Caco-2 (cell line): ENCODE results near the gene SRP19. TPM values are rescaled to one million over a fixed set of nuclear protein-coding genes. Genes with fewer than 3 reads are reported as not detected.

Source experiments
- BruUV-seq: library from RNA; stranded (reverse); fragments of 400-500 nt; replicated peaks from 2 replicates; lab custom pipeline; 2021; lab: Mats Ljungman, UMichigan
- CTCF ChIA-PET: fragments of 300-600 bp; sonication (Branson Sonifier 250); formaldehyde crosslinking; loops from one replicate; lab custom pipeline; 2022; ENCODE audit warnings: antibody characterized with exemption; lab: Charles Lee
- POLR2A ChIA-PET: fragments of 300-600 bp; sonication (Branson Sonifier 250); formaldehyde crosslinking; loops from one replicate; lab custom pipeline; 2022; ENCODE audit warnings: antibody characterized with exemption; lab: Charles Lee
- DNase-seq, 2 experiments: peaks; one replicate each; pipeline versions ENCODE4 v3.0.0 to v3.0.0-alpha.2; 2020 to 2022
- H3K27me3 ChIP-seq: replicated peaks from 2 replicates; pipeline ENCODE4 v1.6.0; 2011; ENCODE audit warnings: low read length; ENCODE audit not compliant: control insufficient read depth, insufficient read depth
- H3K36me3 ChIP-seq: 2 replicates; pipeline ENCODE4 v1.5.1; 2011; ENCODE audit warnings: low read length; ENCODE audit not compliant: control insufficient read depth, insufficient read depth
- H3K4me1 ChIP-seq: fragments of 250-450 bp; sonication (Bioruptor Pico); 2 replicates; pipeline ENCODE4 v1.5.1; 2020; ENCODE audit warnings: mild to moderate bottlenecking
- H3K4me3 ChIP-seq: 2 replicates; pipeline ENCODE4 v1.5.1; 2011; ENCODE audit warnings: low read depth, mild to moderate bottlenecking, control low read depth, low read length
- H3K9me3 ChIP-seq: fragments of 250-450 bp; sonication (Bioruptor Pico); 2 replicates; pipeline ENCODE4 v1.5.1; 2020; ENCODE audit warnings: mild to moderate bottlenecking, moderate library complexity
- H3K27ac Mint-ChIP-seq: one replicate; pipeline ENCODE4 v1.8.0; 2022; ENCODE audit warnings: mixed read lengths; ENCODE audit not compliant: unreplicated experiment
- H3K27me3 Mint-ChIP-seq: one replicate; pipeline ENCODE4 v1.8.0; 2022; ENCODE audit warnings: mixed read lengths; ENCODE audit not compliant: insufficient read depth, unreplicated experiment
- H3K36me3 Mint-ChIP-seq: one replicate; pipeline ENCODE4 v1.8.0; 2022; ENCODE audit warnings: mild to moderate bottlenecking, mixed read lengths; ENCODE audit not compliant: insufficient read depth, unreplicated experiment
- H3K4me1 Mint-ChIP-seq: one replicate; pipeline ENCODE4 v1.8.0; 2022; ENCODE audit warnings: low read depth, mixed read lengths; ENCODE audit not compliant: unreplicated experiment
- H3K4me3 Mint-ChIP-seq: one replicate; pipeline ENCODE4 v1.8.0; 2022; ENCODE audit warnings: mild to moderate bottlenecking, moderate library complexity, mixed read lengths; ENCODE audit not compliant: unreplicated experiment
- H3K9me3 Mint-ChIP-seq: one replicate; pipeline ENCODE4 v1.8.0; 2022; ENCODE audit warnings: mixed read lengths; ENCODE audit not compliant: unreplicated experiment
- intact Hi-C: fragments of 100-400 bp; cut with micrococcal nuclease; formaldehyde crosslinking; loops from one replicate; pipeline ENCODE4 v1.10.0; 2022; ENCODE audit not compliant: unreplicated experiment
- total RNA-seq: library from RNA; stranded (reverse); gene quantifications from 2 replicates; pipeline ENCODE4 v1.2.3, GENCODE V29; 2022
- TF ChIP-seq, protein P1 (sequence below), 2 experiments: fragments of 200-600 bp in 1 of 2; IDR thresholded peaks; 1 replicate in 1 of 2; 2 replicates in 1 of 2; pipeline versions ENCODE4 v1.5.1 to v1.8.0; 2011 to 2022; ENCODE audit warnings: antibody characterized with exemption in 1 of 2, control low read depth in 1 of 2, inconsistent platforms in 1 of 2, low read depth in 1 of 2, low read length in 1 of 2, mild to moderate bottlenecking in 1 of 2, moderate library complexity in 1 of 2; ENCODE audit not compliant: insufficient read depth in 1 of 2, severe bottlenecking in 1 of 2, unreplicated experiment in 1 of 2

SRP19 gene
- total RNA-seq, 1 experiment from 2014 or later = 65.1 TPM

DNA sequence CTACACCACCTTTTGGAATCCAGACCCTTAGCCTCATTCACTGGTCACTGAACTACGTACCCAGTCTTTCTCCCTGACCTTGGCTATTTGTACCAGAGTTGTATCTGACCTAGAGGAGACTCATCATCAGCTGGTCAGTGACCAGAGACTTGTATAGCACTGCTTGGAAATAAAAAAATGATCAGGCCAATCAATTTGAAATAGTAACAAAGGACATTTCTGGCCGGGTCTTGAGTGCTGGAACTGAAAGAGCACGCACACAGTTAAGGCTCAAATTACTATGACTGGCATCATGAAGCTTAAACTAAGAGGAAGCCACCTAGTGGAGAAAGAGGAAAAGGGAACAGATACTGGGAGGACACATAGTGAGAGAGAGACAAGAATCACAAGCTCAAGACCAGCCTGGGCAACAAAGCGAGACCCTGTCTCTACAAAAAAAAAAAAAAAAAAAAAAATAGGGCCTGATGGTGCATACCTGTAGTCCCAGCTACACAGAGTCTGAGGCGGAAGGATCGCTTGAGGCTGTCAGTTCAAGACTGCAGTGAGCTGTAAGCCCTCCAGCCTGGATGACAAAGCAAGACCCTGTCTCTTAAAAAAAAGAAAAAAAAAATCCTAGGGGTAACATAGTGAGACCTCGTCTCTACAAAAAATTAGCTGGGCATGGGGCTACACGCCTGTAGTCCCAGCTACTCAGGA, 12.8 kb upstream of the SRP19 start:
- Histone ChIP-seq H3K4me1 (no peaks in the 10 kb centered on the region), H3K36me3 (no peaks in the 10 kb centered on the region), H3K9me3 (no peaks in the 10 kb centered on the region), H3K27me3 (no peaks in the 10 kb centered on the region), H3K4me3 (no peak overlapping the region)
- TF ChIP-seq, protein P1, sequence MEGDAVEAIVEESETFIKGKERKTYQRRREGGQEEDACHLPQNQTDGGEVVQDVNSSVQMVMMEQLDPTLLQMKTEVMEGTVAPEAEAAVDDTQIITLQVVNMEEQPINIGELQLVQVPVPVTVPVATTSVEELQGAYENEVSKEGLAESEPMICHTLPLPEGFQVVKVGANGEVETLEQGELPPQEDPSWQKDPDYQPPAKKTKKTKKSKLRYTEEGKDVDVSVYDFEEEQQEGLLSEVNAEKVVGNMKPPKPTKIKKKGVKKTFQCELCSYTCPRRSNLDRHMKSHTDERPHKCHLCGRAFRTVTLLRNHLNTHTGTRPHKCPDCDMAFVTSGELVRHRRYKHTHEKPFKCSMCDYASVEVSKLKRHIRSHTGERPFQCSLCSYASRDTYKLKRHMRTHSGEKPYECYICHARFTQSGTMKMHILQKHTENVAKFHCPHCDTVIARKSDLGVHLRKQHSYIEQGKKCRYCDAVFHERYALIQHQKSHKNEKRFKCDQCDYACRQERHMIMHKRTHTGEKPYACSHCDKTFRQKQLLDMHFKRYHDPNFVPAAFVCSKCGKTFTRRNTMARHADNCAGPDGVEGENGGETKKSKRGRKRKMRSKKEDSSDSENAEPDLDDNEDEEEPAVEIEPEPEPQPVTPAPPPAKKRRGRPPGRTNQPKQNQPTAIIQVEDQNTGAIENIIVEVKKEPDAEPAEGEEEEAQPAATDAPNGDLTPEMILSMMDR (IDR thresholded peaks at IDR 0.05; ENCODE audit: insufficient read depth in 1 of 2, low read depth in 1 of 2, low read length in 1 of 2, severe bottlenecking in 1 of 2, unreplicated experiment in 1 of 2) = peak; percentile 47 to 74
- POLR2A ChIA-PET = interaction anchor here (0.6 kb wide), 1 partner anchor 55 kb away, joined by 5 read pairs; no protein-coding TSS in a partner anchor
- H3K27me3 Mint-ChIP-seq = no peaks in the 10 kb centered on the region
- H3K36me3 Mint-ChIP-seq = no peaks in the 10 kb centered on the region
- H3K4me3 Mint-ChIP-seq = no peak overlapping the region
- BruUV-seq = no TSS peak
- intact Hi-C loops = loop anchor here (1.0 to 5.0 kb wide), 3 partner anchors 86 to 297 kb away; no protein-coding TSS in a partner anchor
- CTCF ChIA-PET = interaction anchor here (0.5 to 1.4 kb wide), 24 partner anchors 11 to 1216 kb away, joined by 3 to 37 read pairs (median 4); partner anchors contain the start of genes DCP2 and SRP19
- no peaks in the 10 kb centered on the region for H3K4me1 Mint-ChIP-seq
- H3K27ac Mint-ChIP-seq = no peak overlapping the region
- H3K9me3 Mint-ChIP-seq = no peaks in the 10 kb centered on the region
- DNase-seq = peak in 1 of 2 experiments; percentile 57

DNA sequence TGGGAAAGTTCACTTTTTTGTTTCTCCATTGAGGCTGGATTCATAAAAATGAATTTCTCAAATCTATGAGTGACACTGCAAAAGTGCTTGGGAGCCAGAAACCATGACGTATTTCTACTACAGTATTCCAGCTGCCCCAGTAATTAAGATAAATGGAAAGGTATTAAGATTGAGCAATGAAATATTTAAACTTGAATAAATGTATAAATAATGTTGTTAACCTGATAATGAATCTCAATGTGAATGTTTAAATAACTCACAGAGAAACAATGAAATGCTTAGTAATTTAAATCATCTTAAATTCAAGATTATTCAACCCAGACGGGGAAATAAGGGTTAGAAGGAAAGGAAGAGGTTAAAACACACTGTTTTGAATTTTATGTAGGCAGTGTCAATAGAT, 11.2 kb upstream of the SRP19 start:
- no TSS peak for BruUV-seq
- peaks cover 4% of the 10 kb centered on the region; the same call in 1 of the 2 replicates for H3K9me3 ChIP-seq
- no peak overlapping the region for H3K4me3 ChIP-seq
- Mint-ChIP-seq H3K27ac (no peak overlapping the region), H3K36me3 (no peaks in the 10 kb centered on the region), H3K27me3 (no peaks in the 10 kb centered on the region), H3K4me1 (no peaks in the 10 kb centered on the region), H3K9me3 (peaks cover 6% of the 10 kb centered on the region), H3K4me3 (no peak overlapping the region)
- no peaks in the 10 kb centered on the region for H3K36me3 ChIP-seq
- no peaks in the 10 kb centered on the region for H3K4me1 ChIP-seq
- DNase-seq = no peak
- intact Hi-C loops = loop anchor here (5.0 kb wide), 1 partner anchor 88 kb away; no protein-coding TSS in a partner anchor
- CTCF ChIA-PET = no interaction called here
- TF ChIP-seq, protein P1 (IDR thresholded peaks at IDR 0.05; ENCODE audit: insufficient read depth in 1 of 2, low read depth in 1 of 2, low read length in 1 of 2, severe bottlenecking in 1 of 2, unreplicated experiment in 1 of 2) = no peak
- POLR2A ChIA-PET = no interaction called here
- H3K27me3 ChIP-seq = no peaks in the 10 kb centered on the region

DNA sequence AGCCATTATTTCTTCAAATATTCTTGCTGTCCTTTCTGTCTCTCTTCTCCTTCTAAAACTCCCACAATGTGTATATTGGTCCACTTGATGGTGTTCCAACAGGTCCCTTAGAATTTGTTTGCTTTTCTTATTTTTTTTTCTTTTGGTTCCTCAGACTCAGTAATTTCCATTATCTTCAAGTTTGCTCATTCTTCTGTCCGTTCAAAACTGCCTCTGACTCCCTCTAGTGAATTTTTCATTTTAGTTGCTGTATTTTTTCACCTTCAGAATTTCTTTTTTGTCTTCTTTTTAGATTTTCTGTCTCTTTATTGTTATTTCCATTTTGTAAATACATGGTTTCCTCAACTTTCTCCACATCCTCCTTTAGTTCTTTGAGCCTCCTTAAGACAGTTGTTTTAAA, 6.4 kb upstream of the SRP19 start:
- Mint-ChIP-seq H3K4me3 (no peak overlapping the region), H3K36me3 (no peaks in the 10 kb centered on the region), H3K4me1 (no peaks in the 10 kb centered on the region), H3K27me3 (no peaks in the 10 kb centered on the region), H3K27ac (no peak overlapping the region), H3K9me3 (peaks cover 12% of the 10 kb centered on the region)
- intact Hi-C loops = no loop called here
- H3K9me3 ChIP-seq = peaks cover 5% of the 10 kb centered on the region; the same call in 1 of the 2 replicates
- no peak for DNase-seq
- TF ChIP-seq, protein P1 (IDR thresholded peaks at IDR 0.05; ENCODE audit: insufficient read depth in 1 of 2, low read depth in 1 of 2, low read length in 1 of 2, severe bottlenecking in 1 of 2, unreplicated experiment in 1 of 2) = no peak
- CTCF ChIA-PET = no interaction called here
- POLR2A ChIA-PET = no interaction called here
- no peaks in the 10 kb centered on the region for H3K27me3 ChIP-seq
- H3K4me1 ChIP-seq = no peaks in the 10 kb centered on the region
- no peaks in the 10 kb centered on the region for H3K36me3 ChIP-seq
- H3K4me3 ChIP-seq = no peak overlapping the region
- no TSS peak for BruUV-seq
